ENCODE results near the gene TRIM42. TPM values are rescaled to one million over a fixed set of nuclear protein-coding genes. Genes with fewer than 3 reads are reported as not detected.

TRIM42 gene
- total and polyA plus RNA-seq, 2 of the 8 experiments (the other 6 are each of a cell fraction or from before 2014, with no cell fraction given), result not detected

DNA sequence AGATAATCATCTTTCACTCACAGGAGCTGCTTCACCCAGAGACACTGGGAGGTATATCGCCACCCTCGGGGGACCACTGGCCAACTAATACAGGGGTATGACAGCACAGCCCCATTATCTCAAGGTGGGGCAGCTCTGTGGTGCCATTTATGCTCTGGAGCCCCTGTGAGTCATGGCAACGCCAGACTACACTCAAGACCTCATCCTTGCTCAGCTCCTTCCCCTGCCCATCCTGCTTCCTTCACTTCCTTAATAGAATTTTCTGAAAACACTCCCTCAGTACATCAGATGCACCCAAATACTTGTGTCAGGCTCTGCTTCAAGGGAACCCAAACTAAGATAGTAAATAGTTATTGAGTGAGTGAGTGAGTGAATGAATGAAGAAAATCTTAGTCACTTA lies 45.7 kb downstream of the TRIM42 start:
- DNase-seq (ENCODE audit: low read depth in 1 of 2, low spot score in 2 of 2), result no peak
- no peaks in the 10 kb centered on the region for H3K4me1 ChIP-seq (replicated peaks in 1 of 4; ENCODE audit: control insufficient read depth in 3 of 4, insufficient read depth in 4 of 4, low read length in 3 of 4)
- H2BK15ac ChIP-seq (ENCODE audit: low read length), result no peak overlapping the region
- no peaks in the 10 kb centered on the region for H3K79me1 ChIP-seq (ENCODE audit: low read depth, low read length)
- H3K18ac ChIP-seq (ENCODE audit: extremely low read depth, low read length), result no peak overlapping the region
- ChIA-PET POLR2A (ENCODE audit: partially characterized antibody) (no interaction called here), CTCF (ENCODE audit: partially characterized antibody) (no interaction called here)
- H4K5ac ChIP-seq (ENCODE audit: insufficient read length, low read depth, low read length), result no peak overlapping the region
- no peak overlapping the region for H3K14ac ChIP-seq (ENCODE audit: insufficient read length)
- no peaks in the 10 kb centered on the region for H3K27me3 ChIP-seq (replicated peaks in 1 of 4; ENCODE audit: control insufficient read depth in 3 of 4, extremely low read depth in 1 of 4, insufficient read depth in 3 of 4, low read length in 3 of 4)
- H3K4me2 ChIP-seq (ENCODE audit: insufficient read depth in 1 of 2, low read depth in 2 of 2, low read length in 2 of 2), result no peak overlapping the region
- H3K9me3 ChIP-seq (ENCODE audit: insufficient read depth in 2 of 2, low read depth in 1 of 2, low read length in 1 of 2), result no peaks in the 10 kb centered on the region; a peak in 1 of 4 replicates
- H2AFZ ChIP-seq (ENCODE audit: low read length), result no peak overlapping the region
- no peaks in the 10 kb centered on the region; the same call in 1 of the 2 replicates for H3K23me2 ChIP-seq (ENCODE audit: low read depth, low read length)
- no peaks in the 10 kb centered on the region for H4K20me1 ChIP-seq (replicated peaks in 1 of 2; ENCODE audit: control insufficient read depth in 1 of 2, insufficient read depth in 2 of 2, low read length in 2 of 2)
- H3K4ac ChIP-seq (replicated peaks; ENCODE audit: insufficient read length, low read depth, low read length), result no peak overlapping the region
- H3K36me3 ChIP-seq (ENCODE audit: control insufficient read depth in 2 of 4, insufficient read depth in 4 of 4, low read length in 3 of 4), result no peaks in the 10 kb centered on the region; a peak in 1 of 8 replicates
- H4K91ac ChIP-seq (replicated peaks; ENCODE audit: insufficient read length, low read length), result no peak overlapping the region
- no peak for FAIRE-seq
- WGBS, 2 experiments (ENCODE audit: extremely low coverage in 1 of 2, insufficient coverage in 1 of 2, insufficient read length in 1 of 2, insufficient replicate concordance in 2 of 2, low coverage in 1 of 2, low lambda C conversion rate in 2 of 2, missing lambda C conversion rate in 1 of 2), result 87% methylated on average over 3 of the region's 3 CpGs; no CpG with 5 or more reads in 1 of the 2 experiments
- H3K4me3 ChIP-seq (ENCODE audit: extremely low read depth in 1 of 4, insufficient read depth in 2 of 4, low read depth in 3 of 4, low read length in 4 of 4), result no peak overlapping the region
- no peak overlapping the region for H3K56ac ChIP-seq (replicated peaks; ENCODE audit: insufficient read length, low read depth, low read length)
- H3K79me2 ChIP-seq (ENCODE audit: control insufficient read depth in 1 of 2, insufficient read depth in 2 of 2, low read length in 2 of 2), result no peaks in the 10 kb centered on the region
- no peak overlapping the region for H2BK12ac ChIP-seq (ENCODE audit: low read depth, low read length)
- no peak overlapping the region for H2BK120ac ChIP-seq (replicated peaks; ENCODE audit: low read depth, low read length)
- H2BK5ac ChIP-seq (ENCODE audit: low read depth, low read length), result no peak overlapping the region
- H4K8ac ChIP-seq (ENCODE audit: extremely low read depth, insufficient read depth, low read length), result no peak overlapping the region
- H3K23ac ChIP-seq (ENCODE audit: insufficient read length), result no peak overlapping the region
- no peak overlapping the region for H2BK20ac ChIP-seq (ENCODE audit: low read length)
- no peak overlapping the region for H3K9ac ChIP-seq (replicated peaks in 1 of 4; ENCODE audit: extremely low read depth in 1 of 4, low read depth in 3 of 4, low read length in 3 of 4)
- H2AK5ac ChIP-seq (ENCODE audit: low read depth, low read length), result no peak overlapping the region
- H3K27ac ChIP-seq (ENCODE audit: low read depth, low read length), result no peak overlapping the region
- TF ChIP-seq FOSL1 (IDR thresholded peaks at IDR 0.05; ENCODE audit: insufficient read depth, low read depth, low read length) (no peak), HDAC6 (IDR thresholded peaks at IDR 0.05; ENCODE audit: low read depth, low read length) (no peak)
